Left ventricle myocardium superior (tissue), 1 donor: Measurements from ENCODE around the gene HMBS. TPM values are rescaled to one million over a fixed set of nuclear protein-coding genes. Genes with fewer than 3 reads are reported as not detected.
A peak's percentile ranks its signal among the peaks of the same experiment; 100 is the strongest.

ENCODE experiments used
- ATAC-seq: fragments of 200-7000 bp; cut with Tn5 transposase; one replicate; pipeline ENCODE4 v1.9.1; 2020; ENCODE audit warnings: mild to moderate bottlenecking, moderate library complexity
- DNase-seq: peaks from one replicate; pipeline ENCODE4 v3.0.0-alpha.2; 2020
- intact Hi-C: fragments of 100-400 bp; cut with micrococcal nuclease; formaldehyde crosslinking; loops from one replicate; pipeline ENCODE4 v1.11.0; 2022
- total RNA-seq: library from RNA; stranded (reverse); fragmentation: NEBNext Ultra II Directional; extraction: Animal tissue kit (Norgen Biotek cat#: 25700); gene quantifications from one replicate; pipeline ENCODE4 v1.2.1, GENCODE V29; 2021
- donor health status: DM: no; HTN: yes; CAD: no; lungs with severe emphysema.

The HMBS gene
- total RNA-seq, 1 donor from 2014 or later: 24.9 TPM

GRCh38 chr11:119062779-119063178 is 21.9 kb upstream of the HMBS start:
- DNase-seq (no peak), ATAC-seq (no peak)
- intact Hi-C loops: no loop called here

GRCh38 chr11:119065369-119065768 is 19.3 kb upstream of the HMBS start:
- DNase-seq (no peak), ATAC-seq (no peak)
- intact Hi-C loops: no loop called here

GRCh38 chr11:119067371-119068222 is 17.1 kb upstream of the HMBS start, which contains the start of gene VPS11:
TSS of gene VPS11 (plus strand) at chr11:119067818. CDS start at chr11:119067824, 6 bp downstream.
- DNase-seq (peak; percentile 99), ATAC-seq (peak; percentile 99)
- intact Hi-C loops: no loop called here

GRCh38 chr11:119077839-119078238 is 6.8 kb upstream of the HMBS start:
- ATAC-seq: no peak
- intact Hi-C loops: no loop called here
- no peak for DNase-seq

- ATAC-seq (no peak), DNase-seq (no peak)
- intact Hi-C loops: no loop called here
Measured at GRCh38 chr11:119078675-119079420, 5.8 kb upstream of the HMBS start.

GRCh38 chr11:119081682-119082260 is 2.9 kb upstream of the HMBS start:
- intact Hi-C loops: no loop called here
- ATAC-seq (no peak), DNase-seq (no peak)

- DNase-seq: no peak
- no peak for ATAC-seq
- intact Hi-C loops: no loop called here
Measured at GRCh38 chr11:119085437-119085847, 761 bp downstream of the HMBS start.

GRCh38 chr11:119087123-119087522 is 2.4 kb downstream of the HMBS start:
- ATAC-seq: no peak
- no peak for DNase-seq
- intact Hi-C loops: no loop called here

- ATAC-seq (no peak), DNase-seq (no peak)
- intact Hi-C loops: no loop called here
Measured at GRCh38 chr11:119087747-119088241, 3.1 kb downstream of the HMBS start.

- intact Hi-C loops: no loop called here
- ATAC-seq: no peak
- no peak for DNase-seq
Measured at GRCh38 chr11:119088406-119088805, 3.7 kb downstream of the HMBS start.

GRCh38 chr11:119089319-119089718 is 4.6 kb downstream of the HMBS start:
- ATAC-seq (no peak), DNase-seq (no peak)
- intact Hi-C loops: no loop called here

GRCh38 chr11:119091178-119091577 is 6.5 kb downstream of the HMBS start:
- intact Hi-C loops: no loop called here
- DNase-seq: no peak
- ATAC-seq: no peak

GRCh38 chr11:119091966-119092879 is 7.5 kb downstream of the HMBS start:
- ATAC-seq: no peak
- intact Hi-C loops: no loop called here
- no peak for DNase-seq

GRCh38 chr11:119092880-119093842 is 8.5 kb downstream of the HMBS start:
- no peak for DNase-seq
- intact Hi-C loops: no loop called here
- ATAC-seq: no peak

GRCh38 chr11:119093942-119094815 is 9.5 kb downstream of the HMBS start:
- DNase-seq (peak; percentile 58), ATAC-seq (peak; percentile 31)
- intact Hi-C loops: no loop called here

GRCh38 chr11:119094816-119095065 is 10.1 kb downstream of the HMBS start:
- DNase-seq: peak; percentile 91
- intact Hi-C loops: no loop called here

More at GRCh38 chr11:119094816-119095065, 10.1 kb downstream of the HMBS start:
- peak; percentile 88 for ATAC-seq
